IPS-15b (cell line): Measurements from ENCODE around the gene AGAP1.

Experiments used
- H3K27me3 ChIP-seq: one replicate; pipeline ENCODE4 v1.6.1; 2013; ENCODE audit warnings: low read length; ENCODE audit not compliant: control insufficient read depth, insufficient read depth
- H3K36me3 ChIP-seq: one replicate; pipeline ENCODE4 v1.6.1; 2013; ENCODE audit warnings: low read length; ENCODE audit not compliant: control insufficient read depth, insufficient read depth
- H3K4me1 ChIP-seq: one replicate; pipeline ENCODE4 v1.6.1; 2013; ENCODE audit warnings: mild to moderate bottlenecking, low read length; ENCODE audit not compliant: control insufficient read depth, insufficient read depth
- H3K4me3 ChIP-seq: one replicate; pipeline ENCODE4 v1.5.1; 2013; ENCODE audit warnings: low read depth, low read length
- H3K9ac ChIP-seq: one replicate; pipeline ENCODE4 v1.6.1; 2013; ENCODE audit warnings: low read depth, mild to moderate bottlenecking, low read length
- H3K9me3 ChIP-seq: one replicate; pipeline ENCODE4 v1.6.1; 2013; ENCODE audit warnings: mild to moderate bottlenecking, low read length; ENCODE audit not compliant: control insufficient read depth, insufficient read depth

AGAP1 gene

GRCh38 chr2:235981631-235982030, 487.8 kb downstream of the AGAP1 start:
- Histone ChIP-seq H3K4me1 (no peaks in the 10 kb centered on the region), H3K4me3 (no peak overlapping the region)

GRCh38 chr2:235983016-235983415, 489.2 kb downstream of the AGAP1 start:
- Histone ChIP-seq H3K27me3 (no peaks in the 10 kb centered on the region), H3K4me1 (no peaks in the 10 kb centered on the region)

More at GRCh38 chr2:235981631-235982030, 487.8 kb downstream of the AGAP1 start:
- no peaks in the 10 kb centered on the region for H3K9me3 ChIP-seq
- no peaks in the 10 kb centered on the region for H3K27me3 ChIP-seq
- no peak overlapping the region for H3K9ac ChIP-seq
- H3K36me3 ChIP-seq, result no peaks in the 10 kb centered on the region

GRCh38 chr2:235984552-235984951, 490.7 kb downstream of the AGAP1 start:
- H3K36me3 ChIP-seq, result no peaks in the 10 kb centered on the region
- H3K9me3 ChIP-seq, result no peaks in the 10 kb centered on the region
- no peaks in the 10 kb centered on the region for H3K27me3 ChIP-seq
- no peak overlapping the region for H3K9ac ChIP-seq
- no peak overlapping the region for H3K4me3 ChIP-seq
- peaks cover 6% of the 10 kb centered on the region for H3K4me1 ChIP-seq

More at GRCh38 chr2:235983016-235983415, 489.2 kb downstream of the AGAP1 start:
- no peaks in the 10 kb centered on the region for H3K36me3 ChIP-seq
- H3K9ac ChIP-seq, result no peak overlapping the region
- no peaks in the 10 kb centered on the region for H3K9me3 ChIP-seq
- no peak overlapping the region for H3K4me3 ChIP-seq

- Histone ChIP-seq H3K36me3 (no peaks in the 10 kb centered on the region), H3K9ac (no peak overlapping the region), H3K4me3 (no peak overlapping the region), H3K27me3 (no peaks in the 10 kb centered on the region), H3K4me1 (peaks cover 6% of the 10 kb centered on the region), H3K9me3 (no peaks in the 10 kb centered on the region)
Observed at GRCh38 chr2:235986361-235986760, 492.5 kb downstream of the AGAP1 start.

- Histone ChIP-seq H3K9me3 (no peaks in the 10 kb centered on the region), H3K4me3 (no peak overlapping the region), H3K4me1 (peaks cover 6% of the 10 kb centered on the region), H3K27me3 (no peaks in the 10 kb centered on the region), H3K9ac (no peak overlapping the region), H3K36me3 (no peaks in the 10 kb centered on the region)
Observed at GRCh38 chr2:235988271-235989015, 494.6 kb downstream of the AGAP1 start.

DNA sequence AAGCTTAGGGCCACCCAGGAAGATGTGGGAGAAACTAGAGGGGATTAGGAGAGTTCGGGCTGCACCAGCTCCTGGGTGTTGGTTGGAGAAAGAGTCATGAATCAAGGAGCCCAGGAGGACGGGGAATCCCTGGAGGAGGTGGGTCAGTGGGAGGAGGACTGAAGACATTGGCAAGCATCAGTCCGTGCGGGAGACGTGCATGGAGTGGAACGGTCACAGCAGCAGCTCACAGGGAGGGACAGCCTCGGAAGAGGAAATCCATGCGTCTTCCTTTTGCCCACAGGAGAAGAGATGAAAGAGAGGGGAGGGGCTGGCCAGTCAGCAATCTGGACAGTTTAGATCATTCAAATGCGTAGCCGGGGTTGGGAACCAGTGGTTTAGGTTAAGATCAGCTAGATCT, 495.7 kb downstream of the AGAP1 start:
- no peaks in the 10 kb centered on the region for H3K36me3 ChIP-seq
- H3K9ac ChIP-seq, result no peak overlapping the region
- H3K9me3 ChIP-seq, result no peaks in the 10 kb centered on the region
- H3K4me3 ChIP-seq, result no peak overlapping the region
- peaks cover 6% of the 10 kb centered on the region for H3K4me1 ChIP-seq
- no peaks in the 10 kb centered on the region for H3K27me3 ChIP-seq

DNA sequence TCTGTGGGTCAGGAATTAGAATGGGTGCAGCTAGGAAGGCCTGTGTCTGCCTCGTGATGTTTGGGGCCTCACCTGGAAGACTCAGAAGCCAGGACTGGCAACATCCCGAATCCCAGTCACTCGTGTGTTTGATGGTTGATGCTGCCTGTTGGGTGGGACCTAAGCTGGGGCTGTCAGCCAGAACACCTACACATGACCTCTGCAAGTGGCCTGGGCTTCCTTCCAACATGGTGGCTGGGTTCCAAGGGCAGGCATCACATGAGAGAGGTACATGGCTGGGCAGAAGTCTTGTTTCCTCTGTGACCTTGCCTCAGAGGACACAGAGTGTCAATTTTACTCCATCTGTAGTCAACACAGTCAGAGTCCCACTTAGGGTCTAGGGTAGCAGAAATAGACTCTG, 496.5 kb downstream of the AGAP1 start:
- Histone ChIP-seq H3K36me3 (no peaks in the 10 kb centered on the region), H3K4me3 (no peak overlapping the region), H3K4me1 (peaks cover 6% of the 10 kb centered on the region)

GRCh38 chr2:235992024-235992423, 498.2 kb downstream of the AGAP1 start:
- no peaks in the 10 kb centered on the region for H3K36me3 ChIP-seq
- H3K4me1 ChIP-seq, result peaks cover 6% of the 10 kb centered on the region
- no peaks in the 10 kb centered on the region for H3K27me3 ChIP-seq
- H3K4me3 ChIP-seq, result no peak overlapping the region
- no peak overlapping the region for H3K9ac ChIP-seq
- no peaks in the 10 kb centered on the region for H3K9me3 ChIP-seq

More for the DNA sequence above, 496.5 kb downstream of the AGAP1 start:
- H3K9me3 ChIP-seq, result no peaks in the 10 kb centered on the region
- no peaks in the 10 kb centered on the region for H3K27me3 ChIP-seq
- H3K9ac ChIP-seq, result no peak overlapping the region

GRCh38 chr2:235996419-235996818, 502.6 kb downstream of the AGAP1 start:
- H3K9me3 ChIP-seq, result no peaks in the 10 kb centered on the region
- no peaks in the 10 kb centered on the region for H3K27me3 ChIP-seq
- no peak overlapping the region for H3K4me3 ChIP-seq
- no peaks in the 10 kb centered on the region for H3K4me1 ChIP-seq
- no peaks in the 10 kb centered on the region for H3K36me3 ChIP-seq
- no peak overlapping the region for H3K9ac ChIP-seq

- Histone ChIP-seq H3K4me3 (no peak overlapping the region), H3K9me3 (no peaks in the 10 kb centered on the region)
Observed at GRCh38 chr2:235999011-235999410, 505.2 kb downstream of the AGAP1 start.

GRCh38 chr2:236001166-236001828, 507.5 kb downstream of the AGAP1 start:
- H3K27me3 ChIP-seq, result no peaks in the 10 kb centered on the region
- H3K9ac ChIP-seq, result no peak overlapping the region
- no peak overlapping the region for H3K4me3 ChIP-seq
- no peaks in the 10 kb centered on the region for H3K9me3 ChIP-seq
- no peaks in the 10 kb centered on the region for H3K4me1 ChIP-seq
- no peaks in the 10 kb centered on the region for H3K36me3 ChIP-seq

More at GRCh38 chr2:235999011-235999410, 505.2 kb downstream of the AGAP1 start:
- Histone ChIP-seq H3K27me3 (no peaks in the 10 kb centered on the region), H3K9ac (no peak overlapping the region), H3K4me1 (no peaks in the 10 kb centered on the region), H3K36me3 (no peaks in the 10 kb centered on the region)

GRCh38 chr2:236001854-236002253, 508.0 kb downstream of the AGAP1 start:
- H3K4me1 ChIP-seq, result no peaks in the 10 kb centered on the region
- H3K9ac ChIP-seq, result no peak overlapping the region
- no peaks in the 10 kb centered on the region for H3K9me3 ChIP-seq
- H3K36me3 ChIP-seq, result no peaks in the 10 kb centered on the region
- H3K4me3 ChIP-seq, result no peak overlapping the region
- H3K27me3 ChIP-seq, result no peaks in the 10 kb centered on the region
